ENCODE results near the gene CCDC187.
"Not testable (repeated sequence)": the region's sequence is repeated elsewhere in the genome, so short reads cannot be mapped to it uniquely, and the experiment has no call there.

The CCDC187 gene

GRCh38 chr9:136303825-136304416, at the start of gene CCDC187:
Gene CCDC187 (minus strand): TSS chr9:136304094. CDS start chr9:136303830, 264 bp downstream.
- no peak for DNase-seq (ENCODE audit: low read depth in 2 of 3, low spot score in 1 of 3)

- no peak for DNase-seq (ENCODE audit: low read depth in 2 of 3, low spot score in 1 of 3)
These were observed 49.2 kb upstream of the CCDC187 start for GRCh38 chr9:136353088-136353487.

GRCh38 chr9:136352682-136353081, 48.8 kb upstream of the CCDC187 start:
- no peak for DNase-seq (ENCODE audit: low read depth in 2 of 3, low spot score in 1 of 3)

GRCh38 chr9:136351868-136352267, 48.0 kb upstream of the CCDC187 start:
- DNase-seq (ENCODE audit: low read depth in 2 of 3, low spot score in 1 of 3): not testable (repeated sequence)

- DNase-seq (ENCODE audit: low read depth in 2 of 3, low spot score in 1 of 3): no peak
These were observed 47.4 kb upstream of the CCDC187 start for GRCh38 chr9:136351252-136351800.

- no peak for DNase-seq (ENCODE audit: low read depth in 2 of 3, low spot score in 1 of 3)
These were observed 45.7 kb upstream of the CCDC187 start for GRCh38 chr9:136349546-136349945.

- DNase-seq (ENCODE audit: low read depth in 2 of 3, low spot score in 1 of 3): no peak
These were observed 44.8 kb upstream of the CCDC187 start for GRCh38 chr9:136348691-136349090.

- DNase-seq (ENCODE audit: low read depth in 2 of 3, low spot score in 1 of 3): no peak
These were observed 43.8 kb upstream of the CCDC187 start for GRCh38 chr9:136347472-136348256.

- DNase-seq (ENCODE audit: low read depth in 2 of 3, low spot score in 1 of 3): no peak
These were observed 43.1 kb upstream of the CCDC187 start for GRCh38 chr9:136346927-136347465.

- DNase-seq (ENCODE audit: low read depth in 2 of 3, low spot score in 1 of 3): no peak
These were observed 42.2 kb upstream of the CCDC187 start for GRCh38 chr9:136346157-136346481.

- no peak for DNase-seq (ENCODE audit: low read depth in 2 of 3, low spot score in 1 of 3)
These were observed 41.6 kb upstream of the CCDC187 start for GRCh38 chr9:136345281-136346156.

GRCh38 chr9:136344544-136345280, 40.8 kb upstream of the CCDC187 start:
- DNase-seq (ENCODE audit: low read depth in 2 of 3, low spot score in 1 of 3): no peak

- no peak for DNase-seq (ENCODE audit: low read depth in 2 of 3, low spot score in 1 of 3)
These were observed 40.0 kb upstream of the CCDC187 start for GRCh38 chr9:136343884-136344269.

- DNase-seq (ENCODE audit: low read depth in 2 of 3, low spot score in 1 of 3): no peak
These were observed 39.4 kb upstream of the CCDC187 start for GRCh38 chr9:136343121-136343883.

GRCh38 chr9:136342181-136343120, 38.6 kb upstream of the CCDC187 start:
- DNase-seq (ENCODE audit: low read depth in 2 of 3, low spot score in 1 of 3): peak; percentile 38 to 74 (median 57)

- DNase-seq (ENCODE audit: low read depth in 2 of 3, low spot score in 1 of 3): no peak
These were observed 37.9 kb upstream of the CCDC187 start for GRCh38 chr9:136341769-136342168.

GRCh38 chr9:136341042-136341655, 37.3 kb upstream of the CCDC187 start:
- no peak for DNase-seq (ENCODE audit: low read depth in 2 of 3, low spot score in 1 of 3)

GRCh38 chr9:136340356-136341041, 36.6 kb upstream of the CCDC187 start:
- no peak for DNase-seq (ENCODE audit: low read depth in 2 of 3, low spot score in 1 of 3)
